Lower leg skin (tissue), 3 donors: ENCODE measurements around the gene SPOCK1.

Source experiments
- CTCF ChIP-seq, 3 donors: fragments of 450-650 bp; IDR thresholded peaks; one replicate each; pipeline ENCODE4 v1.5.1; 2016; ENCODE audit warnings: antibody characterized with exemption in 3 of 3, mild to moderate bottlenecking in 3 of 3, moderate library complexity in 2 of 3
- POLR2A ChIP-seq, 2 donors: fragments of 450-650 bp; IDR thresholded peaks; one replicate each; pipeline ENCODE4 v1.6.1; 2016 to 2017; ENCODE audit warnings: antibody characterized with exemption in 2 of 2, mild to moderate bottlenecking in 1 of 2, moderate library complexity in 1 of 2

- TF ChIP-seq CTCF (IDR thresholded peaks at IDR 0.05) (no peak), POLR2A (IDR thresholded peaks at IDR 0.05) (no peak)
These were observed 400.5 kb downstream of the SPOCK1 start for GRCh38 chr5:137098663-137099062.
